NOMO-1 (cell line): ENCODE data around the gene ZNF546.
"Not testable (repeated sequence)": the region's sequence is repeated elsewhere in the genome, so short reads cannot be mapped to it uniquely, and the experiment has no call there.

Experiments
- DNase-seq, 2 experiments: peaks; one replicate each; lab custom pipeline; 2025; ENCODE audit not compliant: unreplicated experiment in 2 of 2; lab: John Stamatoyannopoulos, UW

Gene ZNF546

GRCh38 chr19:39996811-39997637 lies at the start of gene ZNF546:
Gene ZNF546, plus strand, starts transcription at chr19:39997060. Its CDS starts 1,267 bp downstream, at chr19:39998327.
- peak; percentile 89 for DNase-seq

- DNase-seq, result no peak
Observed at GRCh38 chr19:39949026-39949747, 47.7 kb upstream of the ZNF546 start.

- DNase-seq, result no peak
Observed at GRCh38 chr19:39951065-39951650, 45.7 kb upstream of the ZNF546 start.

- no peak for DNase-seq
Observed at GRCh38 chr19:39951686-39952085, 45.2 kb upstream of the ZNF546 start.

- no peak for DNase-seq
Observed at GRCh38 chr19:39953915-39954314, 42.9 kb upstream of the ZNF546 start.

- DNase-seq, result not testable (repeated sequence)
Observed at GRCh38 chr19:39957886-39958285, 39.0 kb upstream of the ZNF546 start.

- not testable (repeated sequence) for DNase-seq
Observed at GRCh38 chr19:39958942-39959341, 37.9 kb upstream of the ZNF546 start.

- not testable (repeated sequence) for DNase-seq
Observed at GRCh38 chr19:39959407-39959806, 37.5 kb upstream of the ZNF546 start.

- DNase-seq, result peak in 1 of 2 experiments; percentile 17
Observed at GRCh38 chr19:39963898-39964297, 33.0 kb upstream of the ZNF546 start.

GRCh38 chr19:39966617-39967016 lies 30.2 kb upstream of the ZNF546 start:
- no peak for DNase-seq

GRCh38 chr19:39967561-39967960 lies 29.3 kb upstream of the ZNF546 start:
- DNase-seq, result no peak

GRCh38 chr19:39968789-39969188 lies 28.1 kb upstream of the ZNF546 start:
- no peak for DNase-seq

- DNase-seq, result no peak
Observed at GRCh38 chr19:39969266-39969665, 27.6 kb upstream of the ZNF546 start.

GRCh38 chr19:39969681-39970424 lies 27.0 kb upstream of the ZNF546 start:
- no peak for DNase-seq

GRCh38 chr19:39970425-39970674 lies 26.5 kb upstream of the ZNF546 start:
- peak; percentile 57 to 64 for DNase-seq

- DNase-seq, result peak; percentile 99
Observed at GRCh38 chr19:39970675-39971379, 26.0 kb upstream of the ZNF546 start, which contains the start of gene PSMC4. Gene PSMC4, plus strand, starts transcription at chr19:39971165. Its CDS starts 38 bp downstream, at chr19:39971203.

GRCh38 chr19:39971380-39972035 lies 25.4 kb upstream of the ZNF546 start:
- DNase-seq, result no peak

- DNase-seq, result no peak
Observed at GRCh38 chr19:39974377-39975155, 22.3 kb upstream of the ZNF546 start.

- DNase-seq, result no peak
Observed at GRCh38 chr19:39982883-39983282, 14.0 kb upstream of the ZNF546 start.
